WTC11 (cell line): Measurements from ENCODE around the gene MIB2. TPM values are rescaled to one million over a fixed set of nuclear protein-coding genes. Genes with fewer than 3 reads are reported as not detected.

Experiments used
- ATAC-seq: fragments of 200-7000 bp; cut with Tn5 transposase; 2 replicates; pipeline ENCODE4 v1.10.0; 2021; ENCODE audit warnings: mild to moderate bottlenecking, moderate library complexity
- CTCF ChIA-PET: fragments of 300-600 bp; sonication (Branson Sonifier 250); formaldehyde crosslinking; loops from one replicate; lab custom pipeline; 2021; ENCODE audit warnings: antibody characterized with exemption; lab: Charles Lee
- POLR2A ChIA-PET: fragments of 350-600 bp; sonication (Branson Sonifier 250); formaldehyde crosslinking; loops from one replicate; lab custom pipeline; 2021; ENCODE audit warnings: antibody characterized with exemption; lab: Charles Lee
- DNase-seq: peaks from one replicate; pipeline ENCODE4 v3.0.0; 2021; ENCODE audit warnings: low spot score
- H3K27ac Mint-ChIP-seq: 2 replicates; pipeline ENCODE4 v1.8.0; 2021; ENCODE audit warnings: mixed read lengths
- H3K27me3 Mint-ChIP-seq: 2 replicates; pipeline ENCODE4 v1.8.0; 2021; ENCODE audit warnings: low read depth, mild to moderate bottlenecking, moderate library complexity, mixed read lengths
- H3K36me3 Mint-ChIP-seq: 2 replicates; pipeline ENCODE4 v1.8.0; 2021; ENCODE audit warnings: mixed read lengths
- H3K4me1 Mint-ChIP-seq: 2 replicates; pipeline ENCODE4 v1.8.0; 2022; ENCODE audit warnings: mixed read lengths
- H3K4me3 Mint-ChIP-seq: 2 replicates; pipeline ENCODE4 v1.8.0; 2021; ENCODE audit warnings: mild to moderate bottlenecking, moderate library complexity, mixed read lengths
- H3K9me3 Mint-ChIP-seq: 2 replicates; pipeline ENCODE4 v1.8.0; 2021; ENCODE audit warnings: mixed read lengths
- ATF2 ChIP-seq: sonication (generic); formaldehyde crosslinking; IDR thresholded peaks from 2 replicates; pipeline ENCODE4 v1.8.1; 2022; ENCODE audit warnings: low read depth, missing genetic modification reagents, borderline replicate concordance
- ATF6 ChIP-seq: sonication (generic); formaldehyde crosslinking; IDR thresholded peaks from 2 replicates; pipeline ENCODE4 v1.8.1; 2023; ENCODE audit warnings: mild to moderate bottlenecking, missing genetic modification reagents
- CBFB ChIP-seq: sonication (generic); formaldehyde crosslinking; IDR thresholded peaks from 2 replicates; pipeline ENCODE4 v1.8.1; 2022; ENCODE audit warnings: mild to moderate bottlenecking, low read depth, missing genetic modification reagents
- MLX ChIP-seq: sonication (generic); formaldehyde crosslinking; IDR thresholded peaks from 2 replicates; pipeline ENCODE4 v1.8.1; 2023; ENCODE audit warnings: mild to moderate bottlenecking, missing genetic modification reagents, moderate library complexity
- NR3C1 ChIP-seq: sonication (generic); formaldehyde crosslinking; conservative IDR thresholded peaks from 2 replicates; pipeline ENCODE4 v1.8.1; 2023; ENCODE audit warnings: low read depth, mild to moderate bottlenecking, missing genetic modification reagents
- SMAD4 ChIP-seq: sonication (generic); formaldehyde crosslinking; IDR thresholded peaks from 2 replicates; pipeline ENCODE4 v1.8.0; 2022; ENCODE audit warnings: mild to moderate bottlenecking, missing genetic modification reagents
- SP1 ChIP-seq: sonication (generic); formaldehyde crosslinking; conservative IDR thresholded peaks from 2 replicates; pipeline ENCODE4 v1.8.1; 2022; ENCODE audit warnings: missing genetic modification reagents
- ZNF138 ChIP-seq: sonication (generic); formaldehyde crosslinking; conservative IDR thresholded peaks from 2 replicates; pipeline ENCODE4 v1.8.1; 2022; ENCODE audit warnings: mild to moderate bottlenecking, moderate library complexity, missing genetic modification reagents
- ZNF219 ChIP-seq: sonication (generic); formaldehyde crosslinking; IDR thresholded peaks from 2 replicates; pipeline ENCODE4 v1.8.0; 2023; ENCODE audit warnings: missing genetic modification reagents, mild to moderate bottlenecking, borderline replicate concordance
- ZNF263 ChIP-seq: sonication (generic); formaldehyde crosslinking; IDR thresholded peaks from 2 replicates; pipeline ENCODE4 v1.8.1; 2022; ENCODE audit warnings: low read depth, mild to moderate bottlenecking, moderate library complexity, missing genetic modification reagents
- ZNF281 ChIP-seq: sonication (generic); formaldehyde crosslinking; IDR thresholded peaks from 2 replicates; pipeline ENCODE4 v1.8.0; 2023; ENCODE audit warnings: mild to moderate bottlenecking, missing genetic modification reagents
- ZNF396 ChIP-seq: fragments of 250-450 bp; sonication (Bioruptor Pico); IDR thresholded peaks from 2 replicates; pipeline ENCODE4 v1.8.0; 2021; ENCODE audit warnings: mild to moderate bottlenecking, moderate library complexity, borderline replicate concordance
- ZNF416 ChIP-seq: fragments of 250-450 bp; sonication (Bioruptor Pico); IDR thresholded peaks from 2 replicates; pipeline ENCODE4 v1.9.0; 2021; ENCODE audit warnings: mild to moderate bottlenecking, inconsistent platforms
- total RNA-seq: library from RNA; stranded (reverse); gene quantifications from 3 replicates; pipeline ENCODE4 v1.2.3, GENCODE V29; 2021
- TF ChIP-seq, protein P1 (sequence below): sonication (generic); formaldehyde crosslinking; IDR thresholded peaks from 2 replicates; pipeline ENCODE4 v1.8.1; 2023; ENCODE audit warnings: mild to moderate bottlenecking, missing genetic modification reagents, borderline replicate concordance
- TF ChIP-seq, protein P2 (sequence below): sonication (generic); formaldehyde crosslinking; IDR thresholded peaks from 2 replicates; pipeline ENCODE4 v1.8.1; 2023; ENCODE audit warnings: mild to moderate bottlenecking, missing genetic modification reagents

MIB2 gene
- total RNA-seq, 1 experiment from 2014 or later: 90.6 TPM

DNA sequence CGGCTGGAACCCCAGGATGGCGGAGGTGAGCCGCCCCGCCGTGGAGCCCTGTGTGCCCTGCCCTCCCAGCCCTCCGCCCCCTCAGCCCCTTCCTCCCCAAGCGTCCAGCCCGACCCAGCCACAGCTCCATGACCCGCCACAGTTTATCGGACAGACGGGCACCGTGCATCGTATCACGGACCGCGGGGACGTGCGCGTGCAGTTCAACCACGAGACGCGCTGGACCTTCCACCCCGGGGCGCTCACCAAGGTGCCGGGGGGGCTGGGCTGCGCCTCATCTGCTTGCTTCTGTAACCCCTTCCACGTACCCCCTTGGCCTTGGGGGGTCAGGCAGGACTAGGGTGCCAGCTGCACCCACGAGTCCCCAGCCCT, 10.1 kb downstream of the MIB2 start (continued):
- TF ChIP-seq, protein P1, sequence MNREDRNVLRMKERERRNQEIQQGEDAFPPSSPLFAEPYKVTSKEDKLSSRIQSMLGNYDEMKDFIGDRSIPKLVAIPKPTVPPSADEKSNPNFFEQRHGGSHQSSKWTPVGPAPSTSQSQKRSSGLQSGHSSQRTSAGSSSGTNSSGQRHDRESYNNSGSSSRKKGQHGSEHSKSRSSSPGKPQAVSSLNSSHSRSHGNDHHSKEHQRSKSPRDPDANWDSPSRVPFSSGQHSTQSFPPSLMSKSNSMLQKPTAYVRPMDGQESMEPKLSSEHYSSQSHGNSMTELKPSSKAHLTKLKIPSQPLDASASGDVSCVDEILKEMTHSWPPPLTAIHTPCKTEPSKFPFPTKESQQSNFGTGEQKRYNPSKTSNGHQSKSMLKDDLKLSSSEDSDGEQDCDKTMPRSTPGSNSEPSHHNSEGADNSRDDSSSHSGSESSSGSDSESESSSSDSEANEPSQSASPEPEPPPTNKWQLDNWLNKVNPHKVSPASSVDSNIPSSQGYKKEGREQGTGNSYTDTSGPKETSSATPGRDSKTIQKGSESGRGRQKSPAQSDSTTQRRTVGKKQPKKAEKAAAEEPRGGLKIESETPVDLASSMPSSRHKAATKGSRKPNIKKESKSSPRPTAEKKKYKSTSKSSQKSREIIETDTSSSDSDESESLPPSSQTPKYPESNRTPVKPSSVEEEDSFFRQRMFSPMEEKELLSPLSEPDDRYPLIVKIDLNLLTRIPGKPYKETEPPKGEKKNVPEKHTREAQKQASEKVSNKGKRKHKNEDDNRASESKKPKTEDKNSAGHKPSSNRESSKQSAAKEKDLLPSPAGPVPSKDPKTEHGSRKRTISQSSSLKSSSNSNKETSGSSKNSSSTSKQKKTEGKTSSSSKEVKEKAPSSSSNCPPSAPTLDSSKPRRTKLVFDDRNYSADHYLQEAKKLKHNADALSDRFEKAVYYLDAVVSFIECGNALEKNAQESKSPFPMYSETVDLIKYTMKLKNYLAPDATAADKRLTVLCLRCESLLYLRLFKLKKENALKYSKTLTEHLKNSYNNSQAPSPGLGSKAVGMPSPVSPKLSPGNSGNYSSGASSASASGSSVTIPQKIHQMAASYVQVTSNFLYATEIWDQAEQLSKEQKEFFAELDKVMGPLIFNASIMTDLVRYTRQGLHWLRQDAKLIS (CRISPR knock-in tag): no peak
- no peak for TF ChIP-seq CBFB (CRISPR knock-in tag)

DNA sequence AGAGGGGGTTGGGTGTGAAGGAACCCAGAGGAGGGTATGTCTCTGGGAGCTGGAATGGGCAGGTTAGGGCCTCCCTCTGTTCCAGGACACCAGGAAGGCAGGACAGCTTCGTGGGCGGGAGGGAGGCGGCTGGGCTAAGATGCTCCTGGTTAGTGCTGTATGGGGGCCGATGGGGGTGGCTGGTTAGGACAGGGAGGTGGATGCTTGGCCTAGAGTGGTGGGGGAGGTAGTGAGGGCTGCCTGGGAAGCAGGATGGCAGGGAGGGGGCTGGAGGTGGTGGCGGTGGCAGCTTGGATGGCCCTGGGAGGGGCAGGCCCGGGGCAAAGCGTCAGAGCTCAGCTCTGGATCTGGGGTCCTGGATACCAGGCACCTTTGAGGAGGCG, 10.5 kb downstream of the MIB2 start:
- TF ChIP-seq, protein P2, sequence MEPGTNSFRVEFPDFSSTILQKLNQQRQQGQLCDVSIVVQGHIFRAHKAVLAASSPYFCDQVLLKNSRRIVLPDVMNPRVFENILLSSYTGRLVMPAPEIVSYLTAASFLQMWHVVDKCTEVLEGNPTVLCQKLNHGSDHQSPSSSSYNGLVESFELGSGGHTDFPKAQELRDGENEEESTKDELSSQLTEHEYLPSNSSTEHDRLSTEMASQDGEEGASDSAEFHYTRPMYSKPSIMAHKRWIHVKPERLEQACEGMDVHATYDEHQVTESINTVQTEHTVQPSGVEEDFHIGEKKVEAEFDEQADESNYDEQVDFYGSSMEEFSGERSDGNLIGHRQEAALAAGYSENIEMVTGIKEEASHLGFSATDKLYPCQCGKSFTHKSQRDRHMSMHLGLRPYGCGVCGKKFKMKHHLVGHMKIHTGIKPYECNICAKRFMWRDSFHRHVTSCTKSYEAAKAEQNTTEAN (CRISPR knock-in tag): no peak
- TF ChIP-seq ZNF396 (no peak), ZNF416 (CRISPR knock-in tag) (no peak), SMAD4 (CRISPR knock-in tag) (no peak), ATF2 (no peak), ZNF263 (CRISPR knock-in tag) (no peak), MLX (CRISPR knock-in tag) (no peak)
- CTCF ChIA-PET: no interaction called here
- POLR2A ChIA-PET: no interaction called here
- ATAC-seq: no peak
- Mint-ChIP-seq H3K4me3 (no peak overlapping the region), H3K27me3 (peaks cover 3% of the 10 kb centered on the region), H3K27ac (no peak overlapping the region), H3K9me3 (no peaks in the 10 kb centered on the region), H3K4me1 (peaks cover 2% of the 10 kb centered on the region; the same call in 1 of the 2 replicates), H3K36me3 (no peaks in the 10 kb centered on the region)
- DNase-seq: no peak

- Mint-ChIP-seq H3K27me3 (peaks cover 3% of the 10 kb centered on the region), H3K4me1 (peaks cover 2% of the 10 kb centered on the region; the same call in 1 of the 2 replicates), H3K27ac (no peak overlapping the region), H3K9me3 (no peaks in the 10 kb centered on the region), H3K4me3 (no peak overlapping the region), H3K36me3 (no peaks in the 10 kb centered on the region)
- ChIA-PET CTCF (interaction anchor here (0.8 kb wide), 1 partner anchor 11 kb away, joined by 3 read pairs; the partner anchor contains the start of gene MIB2), POLR2A (no interaction called here)
- DNase-seq (no peak), ATAC-seq (no peak)
- TF ChIP-seq ATF6 (no peak), ZNF281 (CRISPR knock-in tag) (no peak), NR3C1 (CRISPR knock-in tag) (no peak), ZNF138 (no peak), ZNF219 (CRISPR knock-in tag) (no peak), SP1 (CRISPR knock-in tag) (no peak)
- TF ChIP-seq, protein P1 (CRISPR knock-in tag): no peak
Observed at GRCh38 chr1:1626207-1627141, 11.2 kb downstream of the MIB2 start.
